CD4-positive, alpha-beta T cell treated with Interferon alpha-2 for 1 hour (primary cell): ENCODE data around the gene TTC28.
"Not testable (repeated sequence)": the region's sequence is repeated elsewhere in the genome, so short reads cannot be mapped to it uniquely, and the experiment has no call there.

Experiments
- DNase-seq, 2 donors: peaks; one replicate each; pipeline ENCODE4 v3.0.0-alpha.2; 2020 to 2022

TTC28 gene

DNA sequence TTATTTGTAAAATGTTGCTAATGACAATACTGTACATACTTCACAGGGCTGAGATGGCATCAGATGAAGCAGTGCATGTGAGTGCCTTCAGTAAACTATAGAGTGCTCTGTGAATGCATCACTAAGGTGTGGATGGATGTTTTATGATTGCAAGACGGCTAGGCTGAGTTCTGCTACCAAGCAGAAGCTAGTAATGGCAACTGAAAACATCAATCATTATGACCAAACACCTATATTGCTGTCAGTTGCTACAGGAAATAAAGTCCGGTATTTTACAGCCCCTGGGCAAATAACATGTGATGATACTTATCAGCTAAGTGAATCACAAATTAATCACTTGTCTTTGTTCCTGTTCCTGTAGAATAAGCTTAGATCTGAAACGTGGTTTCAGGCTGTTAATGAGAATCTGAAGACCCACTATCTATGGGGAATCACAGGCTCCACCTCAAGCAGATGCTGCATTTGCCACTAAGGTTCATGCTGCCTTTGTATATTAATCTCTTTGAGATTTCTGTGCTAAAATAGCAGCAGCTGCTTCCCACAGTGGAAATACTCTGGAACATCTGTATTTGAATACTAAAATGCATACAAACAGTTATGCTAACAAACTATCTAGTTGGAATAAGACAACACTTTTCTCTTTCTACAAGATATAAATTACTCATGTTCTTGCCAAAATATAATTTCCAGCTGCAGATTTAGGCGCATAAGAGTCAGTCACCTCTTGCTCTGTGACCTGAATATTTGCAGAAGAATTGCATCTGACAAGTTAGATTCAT is 506.6 kb downstream of the TTC28 start:
- DNase-seq, result no peak

DNA sequence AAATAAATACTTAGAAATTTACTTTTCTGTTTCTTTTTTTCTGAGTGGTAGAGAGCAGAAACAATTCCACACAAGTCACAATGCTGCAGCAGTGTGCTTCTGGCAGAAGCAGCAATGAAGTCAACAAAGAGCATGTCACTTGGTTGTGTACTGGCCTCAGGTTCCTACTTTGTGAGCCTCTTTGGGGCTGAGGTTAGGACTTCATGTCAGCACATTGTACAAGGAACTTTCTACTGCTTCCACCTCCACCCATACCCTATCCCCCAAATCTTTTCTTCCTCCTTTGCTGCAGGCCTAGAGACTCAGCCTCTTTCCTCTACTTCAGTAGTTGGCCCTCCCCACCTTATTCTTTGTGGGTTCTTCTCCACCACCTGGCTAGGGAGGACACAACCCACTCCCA is 507.9 kb downstream of the TTC28 start:
- DNase-seq, result no peak

DNA sequence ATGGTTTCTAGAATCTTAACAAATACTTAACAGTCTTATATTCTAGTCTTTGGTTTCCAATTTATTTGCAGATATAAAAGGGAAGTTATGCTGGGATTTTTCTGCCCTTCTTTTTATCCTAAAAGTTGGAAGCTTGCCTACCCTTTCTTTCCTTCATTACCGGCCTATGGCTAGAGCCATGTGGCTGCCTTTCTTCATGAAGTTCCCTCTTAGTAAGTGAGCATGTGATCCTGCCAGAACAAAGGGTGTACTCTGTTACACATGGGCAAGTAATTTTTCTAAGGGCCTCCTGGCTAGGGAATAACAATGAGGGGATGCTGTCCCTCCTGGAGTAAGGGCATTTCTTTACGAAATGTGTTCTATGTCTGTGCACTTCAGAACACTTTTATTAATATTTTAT is 508.5 kb downstream of the TTC28 start:
- no peak for DNase-seq

DNA sequence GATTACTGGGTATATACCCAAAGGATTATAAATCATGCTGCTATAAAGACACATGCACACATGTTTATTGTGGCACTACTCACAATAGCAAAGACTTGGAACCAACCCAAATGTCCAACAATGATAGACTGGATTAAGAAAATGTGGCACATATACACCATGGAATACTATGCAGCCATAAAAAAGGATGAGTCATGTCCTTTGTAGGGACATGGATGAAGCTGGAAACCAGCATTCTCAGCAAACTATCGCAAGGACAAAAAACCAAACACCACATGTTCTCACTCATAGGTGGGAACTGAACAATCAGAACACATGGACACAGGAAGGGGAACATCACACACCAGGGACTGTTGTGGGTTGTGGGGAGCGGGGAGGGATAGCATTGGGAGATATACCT is 510.3 kb downstream of the TTC28 start:
- DNase-seq, result not testable (repeated sequence)

DNA sequence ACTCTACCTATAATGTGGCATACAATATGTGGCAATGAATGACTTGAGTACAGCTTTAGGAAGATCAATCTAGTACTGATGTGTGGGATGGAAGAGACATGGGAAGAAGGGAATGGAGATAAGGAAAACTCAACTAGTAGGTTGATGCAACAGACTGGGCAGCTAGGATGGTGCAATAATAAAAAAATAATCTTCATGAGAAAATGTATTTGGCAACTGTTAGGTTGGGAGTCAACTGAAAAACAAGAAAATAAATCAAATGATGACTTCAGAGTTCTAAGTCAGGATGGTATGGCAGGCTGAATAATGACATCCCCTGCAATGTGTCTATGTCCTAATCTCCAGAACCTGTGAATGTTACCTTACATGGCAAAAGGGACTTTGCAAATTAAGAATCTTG is 523.8 kb downstream of the TTC28 start:
- no peak for DNase-seq

DNA sequence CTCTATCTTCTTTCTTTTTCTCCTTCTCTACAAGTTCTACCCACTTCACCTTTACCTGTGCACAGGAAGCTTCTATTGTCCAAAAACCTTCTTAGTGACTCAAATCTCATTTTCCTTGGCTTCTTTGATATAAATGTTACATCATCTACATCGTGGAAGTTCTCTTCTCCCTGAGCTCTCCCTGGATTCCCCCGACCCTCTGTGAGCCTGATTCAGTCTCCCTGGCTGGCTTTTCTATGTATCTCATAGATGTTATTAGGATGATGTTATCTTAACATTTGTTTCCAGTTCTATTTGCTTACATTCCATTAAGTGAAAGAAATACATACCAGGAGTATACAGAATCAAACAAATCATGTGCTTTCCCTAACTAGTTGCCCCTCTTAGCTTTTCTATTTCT is 524.8 kb downstream of the TTC28 start:
- DNase-seq, result no peak

DNA sequence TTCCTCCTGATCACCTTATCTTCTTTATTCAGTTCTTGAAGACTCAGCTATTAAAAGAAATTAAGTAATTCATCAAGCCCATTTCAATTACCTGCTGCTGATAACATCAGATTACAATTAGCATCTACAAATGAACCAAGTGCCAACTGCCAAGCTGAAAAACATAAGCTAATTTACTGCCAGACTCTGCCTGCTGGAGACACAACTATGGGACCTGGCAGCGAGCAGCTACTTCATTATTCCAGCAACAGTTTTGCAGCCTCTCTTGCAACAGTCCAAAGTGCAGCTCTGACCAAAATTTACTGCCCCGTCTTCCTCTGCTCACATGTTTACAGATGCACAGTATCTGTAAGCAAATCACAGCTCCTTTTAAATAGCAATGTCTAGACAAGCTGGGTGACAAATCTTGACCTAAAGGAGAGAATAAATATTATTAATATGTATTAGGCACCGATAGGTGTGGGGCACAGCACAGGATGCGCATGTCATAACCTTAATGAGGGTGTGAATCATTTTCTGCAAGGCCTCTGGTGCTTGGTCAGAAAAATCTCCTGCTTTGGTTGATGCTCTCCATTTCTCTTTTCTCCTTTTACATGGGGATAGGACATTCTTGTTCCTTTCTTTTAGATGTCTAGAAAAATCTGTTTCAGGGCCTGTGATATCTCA is 528.4 kb downstream of the TTC28 start:
- DNase-seq, result no peak

DNA sequence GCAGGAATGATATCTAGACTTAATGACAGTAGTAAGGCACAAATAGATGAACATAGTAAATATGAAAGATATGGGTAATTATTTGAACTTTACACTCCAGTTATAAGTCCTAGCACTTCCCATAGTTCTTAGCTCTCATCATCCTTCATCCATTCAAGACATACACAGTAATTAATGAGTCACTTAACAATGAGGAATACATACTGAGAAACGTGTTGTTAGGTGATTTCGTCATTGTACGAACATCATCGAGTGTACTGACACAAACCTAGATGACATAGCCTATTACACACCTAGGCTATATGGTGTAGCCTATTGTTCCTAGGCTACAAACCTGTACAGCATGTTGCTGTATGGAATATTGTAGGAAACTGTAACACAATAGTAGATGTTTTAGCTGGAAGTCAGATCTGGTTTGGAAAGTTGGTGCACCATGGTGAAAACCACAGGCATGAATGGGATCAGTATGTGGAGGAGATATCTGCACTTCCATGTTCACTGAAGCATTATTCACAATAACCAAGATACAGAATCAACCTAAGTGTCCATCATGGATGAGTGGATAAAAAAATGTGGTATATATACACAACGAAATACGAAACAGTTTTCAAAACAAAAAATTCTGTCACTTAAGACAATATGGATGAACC is 530.7 kb downstream of the TTC28 start:
- no peak for DNase-seq

DNA sequence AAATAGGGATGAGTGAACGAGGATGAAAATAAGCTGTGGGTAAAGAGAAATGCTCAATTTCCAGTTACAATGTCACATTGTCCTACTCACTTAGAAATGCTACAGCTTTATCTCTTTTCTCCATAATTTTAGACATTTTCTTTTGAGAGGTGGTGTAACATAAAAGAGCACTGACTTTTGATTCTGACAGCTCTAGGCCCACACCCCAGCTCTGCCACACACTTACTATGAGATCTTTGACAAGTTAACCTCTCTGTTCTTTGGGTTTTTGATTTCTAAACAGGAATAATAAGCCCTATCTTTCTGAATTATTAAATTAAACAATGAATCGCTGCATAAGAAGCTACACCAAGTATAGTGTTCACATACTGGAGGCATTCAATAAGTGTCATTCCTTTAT is 532.2 kb downstream of the TTC28 start:
- DNase-seq, result no peak

DNA sequence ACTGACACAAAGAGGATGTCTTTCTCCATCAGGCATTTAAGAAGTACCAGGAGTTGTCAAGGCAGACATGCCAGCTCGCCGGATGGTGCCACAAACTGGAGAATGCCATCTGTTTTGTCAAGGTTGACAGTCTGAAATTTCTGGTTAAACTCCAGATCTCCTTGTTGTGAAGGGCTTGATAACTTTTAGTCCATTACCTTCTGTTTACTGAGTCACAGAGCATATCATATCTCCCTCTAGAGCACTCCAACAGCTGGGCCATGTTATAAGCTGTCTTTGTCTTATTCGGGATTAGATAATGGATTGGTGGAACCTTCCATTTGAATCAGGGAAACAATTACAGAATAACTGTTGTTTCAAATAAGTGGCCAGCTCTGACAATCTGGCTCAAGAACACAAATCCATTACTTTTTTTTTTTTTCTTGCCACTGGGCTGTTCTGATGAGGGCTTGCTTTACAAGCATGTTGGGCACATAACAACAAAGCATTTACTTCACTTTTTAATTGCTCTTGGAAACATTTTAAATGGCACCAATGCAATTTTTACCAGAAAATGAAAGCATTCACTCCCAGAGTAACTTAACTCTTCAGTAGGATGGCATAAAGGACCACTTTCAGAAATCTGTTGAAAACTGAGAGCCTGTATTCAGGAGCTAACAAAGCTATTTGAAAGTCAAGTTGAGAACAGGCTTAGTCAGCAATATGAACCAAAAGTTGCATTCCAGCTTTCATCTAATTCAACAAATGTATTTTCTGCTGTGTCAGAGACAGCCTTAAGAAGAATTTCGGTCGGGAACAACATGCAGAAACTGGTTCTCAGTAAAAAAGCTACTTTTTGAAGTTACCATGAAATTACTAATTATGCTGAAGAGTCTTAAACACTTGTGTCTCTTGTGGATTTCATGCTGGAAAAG is 533.0 kb downstream of the TTC28 start:
- no peak for DNase-seq

DNA sequence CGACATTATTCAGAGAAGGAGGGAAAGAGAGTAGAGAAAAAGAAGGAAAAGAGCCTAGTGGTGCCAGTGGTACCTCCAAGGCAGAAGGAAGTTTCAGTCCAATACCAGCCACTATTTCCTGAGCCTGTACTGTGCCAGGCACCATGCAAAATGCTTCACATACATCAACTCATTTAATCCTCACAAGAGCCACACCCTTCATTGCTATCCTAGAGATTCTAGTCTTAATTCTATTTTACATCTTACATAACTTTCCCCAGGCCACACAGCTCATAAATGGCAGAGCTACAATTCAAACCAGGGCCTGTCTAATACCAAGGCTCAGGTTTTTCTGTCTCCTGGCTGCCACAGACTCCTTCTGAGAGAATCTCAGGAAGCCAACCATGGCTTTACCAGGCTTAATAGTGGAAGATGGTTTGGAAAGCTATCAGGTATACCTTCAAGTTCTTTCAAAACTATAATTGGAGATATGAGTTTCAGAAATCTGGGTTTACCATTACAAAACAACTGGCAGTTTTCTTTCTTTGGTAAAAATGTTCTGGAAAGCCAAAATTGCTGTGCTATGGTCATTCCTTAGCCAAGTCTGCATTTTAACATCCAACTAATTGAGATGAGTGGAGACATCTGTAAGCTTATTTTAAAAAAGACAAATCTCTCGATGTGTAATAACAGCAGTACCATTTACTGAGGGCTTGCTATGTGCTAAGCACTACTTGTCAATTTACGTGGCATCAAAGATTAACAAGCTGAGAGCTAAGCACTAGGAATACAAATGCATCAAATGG is 535.5 kb downstream of the TTC28 start:
- no peak for DNase-seq

DNA sequence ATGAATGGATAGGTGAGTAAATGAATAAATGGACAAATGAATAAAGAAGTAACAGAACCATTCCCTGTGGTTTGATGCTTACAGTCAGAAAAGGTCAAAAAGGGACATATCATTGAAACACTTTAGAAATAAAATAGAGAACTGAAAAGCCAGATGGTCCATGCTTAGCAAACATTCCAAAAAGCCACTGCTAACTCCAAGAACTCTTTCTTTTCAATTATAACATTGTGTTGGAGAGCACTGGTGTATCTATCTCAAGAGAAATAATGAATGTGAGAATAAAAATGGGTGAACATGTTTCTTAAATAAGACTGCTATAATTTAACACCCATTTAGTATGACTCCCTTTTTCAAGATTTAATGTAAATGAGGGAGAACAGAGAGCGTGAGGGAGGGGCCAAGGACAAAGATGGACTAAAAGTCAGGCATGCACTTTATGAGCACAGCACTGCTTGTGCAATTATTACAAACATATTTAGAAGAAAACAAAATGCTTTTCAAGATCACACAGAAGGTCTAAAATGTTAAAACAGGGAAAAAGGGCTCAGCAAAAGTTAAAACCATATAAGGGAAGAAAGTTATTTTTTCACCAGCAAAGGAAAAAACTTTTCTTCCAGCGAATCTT is 536.3 kb downstream of the TTC28 start:
- no peak for DNase-seq

DNA sequence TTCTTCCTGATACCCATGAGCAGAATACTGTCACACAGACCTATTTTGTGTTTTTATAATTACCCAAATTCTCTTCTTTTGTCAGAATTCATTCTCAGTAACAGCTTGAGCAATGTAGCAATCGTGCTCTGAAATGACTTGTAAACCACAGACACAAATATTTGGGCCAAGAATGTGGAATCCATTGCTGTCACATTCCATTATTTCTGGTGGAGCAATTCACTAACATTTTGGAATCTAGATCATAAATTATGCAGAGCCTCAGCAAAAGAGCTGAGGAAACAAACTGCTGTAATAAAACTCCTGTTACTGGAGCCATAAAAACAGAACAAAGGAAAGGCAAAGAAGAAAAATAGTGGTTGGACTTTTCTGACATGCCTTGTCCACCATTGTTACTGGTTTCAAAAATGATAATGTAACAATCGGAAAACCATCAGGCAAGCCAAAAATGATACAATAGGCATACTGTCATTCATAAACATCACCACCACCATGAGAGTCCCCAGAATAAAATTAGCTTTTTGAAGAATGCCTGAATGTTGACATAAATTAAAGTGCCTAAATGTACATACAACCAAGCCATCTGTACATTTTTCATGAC is 537.2 kb downstream of the TTC28 start:
- no peak for DNase-seq

DNA sequence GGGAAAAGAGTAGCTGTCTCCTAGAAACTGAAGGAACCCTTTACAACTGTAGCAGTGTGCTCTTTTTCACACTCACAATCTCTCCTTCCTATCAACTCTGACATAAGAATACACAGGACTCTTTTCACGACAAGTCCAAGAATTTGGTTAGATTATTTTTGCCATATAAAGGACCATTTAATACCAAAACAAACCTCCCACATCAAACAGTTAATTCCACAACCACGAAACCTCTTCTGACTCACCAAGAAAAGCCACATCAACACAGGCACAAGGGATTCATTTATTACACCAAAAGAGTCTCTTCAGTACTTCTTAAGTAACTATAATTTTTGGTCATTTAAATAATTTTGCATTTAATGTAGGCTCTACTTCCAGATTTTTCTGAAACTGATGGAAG is 538.0 kb downstream of the TTC28 start:
- DNase-seq, result no peak

DNA sequence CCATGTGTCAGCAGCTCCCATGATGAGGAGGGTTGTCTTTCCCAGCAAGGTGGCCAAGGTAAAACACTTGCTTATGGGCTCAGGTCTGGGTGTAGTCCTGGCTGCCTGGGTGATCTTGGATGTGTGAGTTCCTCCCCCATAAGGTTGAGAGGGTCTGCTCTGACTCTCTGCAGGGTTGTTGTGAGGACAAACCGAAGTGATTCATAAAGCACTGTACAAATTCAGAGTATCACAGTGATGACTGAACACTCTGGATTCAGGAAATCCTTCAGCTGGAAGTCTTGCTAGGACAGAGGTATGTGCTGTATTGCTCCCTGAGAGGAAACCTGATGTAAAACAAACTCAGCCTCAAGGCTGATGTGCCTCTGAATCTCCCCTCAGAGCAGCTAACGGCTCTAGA is 539.7 kb downstream of the TTC28 start:
- no peak for DNase-seq

DNA sequence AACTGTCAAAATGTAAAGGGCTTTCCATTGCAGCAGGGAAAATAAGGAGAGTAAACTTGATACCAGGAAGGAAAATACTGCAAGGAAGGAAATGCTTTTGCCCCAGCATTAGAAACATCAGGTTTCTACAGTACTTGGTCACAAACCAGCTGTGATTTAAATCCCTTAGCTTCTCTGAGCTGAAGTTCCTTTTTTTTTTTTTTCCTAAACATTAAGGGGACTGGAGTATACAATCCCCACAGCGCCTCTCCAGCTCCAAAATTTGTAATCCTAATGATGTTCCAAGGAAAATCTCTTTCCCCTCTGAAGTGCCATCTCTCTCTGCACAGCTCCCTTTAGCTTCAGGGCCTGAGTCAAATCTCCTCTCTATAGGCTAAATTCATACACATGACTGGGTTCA is 540.1 kb downstream of the TTC28 start:
- no peak for DNase-seq

DNA sequence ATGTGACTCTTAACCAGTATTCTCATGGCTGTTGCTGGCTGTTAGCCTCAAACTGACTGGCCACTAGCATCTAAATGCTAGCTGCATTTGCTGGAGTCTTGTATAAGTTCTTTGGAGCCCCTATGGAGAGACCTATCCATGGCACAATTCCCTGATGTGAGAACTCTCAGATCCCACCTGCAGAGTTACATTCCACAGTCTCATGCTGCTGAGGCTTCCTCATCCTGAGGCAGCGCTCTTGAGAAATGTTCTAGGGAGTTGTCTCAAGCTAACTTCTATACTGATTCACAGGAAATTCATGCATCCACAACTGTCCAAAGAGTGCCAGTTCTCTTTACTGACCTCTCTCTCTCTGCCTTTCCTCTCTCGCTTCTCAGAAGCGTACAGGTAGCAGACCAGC is 542.6 kb downstream of the TTC28 start:
- no peak for DNase-seq

DNA sequence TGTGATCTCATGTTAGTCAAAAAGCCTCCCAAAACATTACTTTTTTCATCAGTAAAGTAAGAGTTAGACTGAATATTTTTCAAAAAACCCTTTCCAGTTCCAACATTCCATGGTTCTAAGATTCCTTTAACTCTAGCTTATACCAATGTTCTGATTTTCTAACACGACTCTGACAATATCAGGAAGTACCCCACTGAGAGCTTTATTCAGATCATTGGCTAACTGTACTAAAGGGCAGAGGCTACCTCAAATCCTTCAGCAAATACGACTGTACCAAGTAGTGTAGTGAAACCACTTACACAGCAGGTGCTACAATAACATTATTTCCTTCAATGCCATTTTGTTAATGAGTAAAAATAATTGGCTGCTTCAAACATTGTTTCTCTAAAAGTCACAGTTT is 547.2 kb downstream of the TTC28 start:
- DNase-seq, result no peak

DNA sequence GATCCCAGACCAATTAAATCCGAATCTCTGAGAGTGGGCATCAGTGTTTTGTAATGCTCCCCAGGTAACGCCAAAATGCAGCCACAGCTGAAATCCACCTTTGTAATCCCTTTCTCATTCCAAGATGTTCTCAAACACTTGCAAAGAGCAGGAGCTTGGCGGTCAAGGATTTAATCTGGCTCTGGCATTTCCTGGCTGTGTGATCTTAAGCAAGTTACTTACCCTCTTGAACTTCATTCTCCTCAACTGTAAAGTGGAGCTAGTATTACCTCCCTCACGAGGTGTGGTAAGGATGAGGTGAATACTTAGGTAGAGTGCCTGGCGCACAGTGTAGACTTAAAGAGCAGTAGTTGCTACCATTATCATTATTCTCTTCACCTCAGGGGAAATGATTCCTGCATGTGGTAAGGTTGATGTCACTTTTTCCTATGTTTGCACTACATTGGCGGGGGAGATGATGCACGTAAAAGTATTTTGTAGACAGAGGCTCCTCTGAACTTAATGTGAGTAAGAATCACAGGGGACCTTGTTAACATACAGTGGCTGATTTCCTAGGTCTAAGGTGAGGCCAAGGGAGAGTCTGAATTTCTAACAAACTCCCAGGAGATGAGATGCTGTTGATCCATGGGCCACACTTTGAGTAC is 550.2 kb downstream of the TTC28 start:
- DNase-seq, result no peak

DNA sequence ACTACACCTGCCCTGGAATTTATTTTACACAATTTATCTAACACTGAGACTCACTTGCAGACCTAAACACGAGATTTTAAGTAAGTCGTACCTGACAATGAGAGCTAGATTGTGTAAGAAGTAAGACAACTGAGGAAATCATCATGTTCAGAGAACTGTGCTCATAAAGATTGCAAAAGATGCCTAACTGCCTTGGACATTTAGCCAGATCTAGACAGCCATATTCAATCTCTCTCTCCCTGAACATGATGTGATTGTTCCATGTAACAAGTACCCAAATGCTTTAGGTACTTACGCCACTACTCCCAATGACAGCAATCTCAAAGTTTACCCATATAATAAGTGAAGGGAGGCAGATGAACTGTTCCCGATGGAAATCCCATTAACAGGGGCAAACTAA is 550.8 kb downstream of the TTC28 start:
- DNase-seq, result no peak

DNA sequence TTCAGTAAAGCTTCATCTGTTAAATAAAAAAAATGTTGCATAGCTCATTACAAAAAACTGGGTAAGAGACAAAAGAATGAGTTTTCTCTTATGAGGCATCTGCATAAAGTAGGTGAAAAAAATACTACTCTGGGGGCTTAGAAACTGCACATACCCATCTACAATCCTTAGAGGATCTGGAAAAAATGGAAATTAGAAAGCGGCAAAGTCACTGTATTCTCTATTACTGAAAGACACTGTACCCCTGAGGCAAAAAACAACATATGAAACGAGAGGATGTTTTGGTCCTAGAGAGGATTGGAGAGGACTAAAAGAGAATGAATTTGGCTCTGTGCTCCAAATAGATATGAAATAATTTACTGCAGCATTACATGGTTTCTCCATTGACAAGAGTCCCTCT is 553.8 kb downstream of the TTC28 start:
- no peak for DNase-seq
